Endothelial cell (in vitro differentiated cells): Measurements from ENCODE around the gene ALS2. TPM values are rescaled to one million over a fixed set of nuclear protein-coding genes. Genes with fewer than 3 reads are reported as not detected.
A peak's percentile ranks its signal among the peaks of the same experiment; 100 is the strongest.

Source experiments
- DNase-seq: peaks from one replicate; pipeline ENCODE4 v3.0.0; 2021; ENCODE audit warnings: low spot score
- H3K27ac Mint-ChIP-seq: one replicate; pipeline ENCODE4 v1.8.0; 2021; ENCODE audit warnings: mixed read lengths, inconsistent platforms; ENCODE audit not compliant: unreplicated experiment
- H3K27me3 Mint-ChIP-seq: one replicate; pipeline ENCODE4 v1.8.0; 2021; ENCODE audit warnings: mild to moderate bottlenecking, moderate library complexity, mixed read lengths, inconsistent platforms; ENCODE audit not compliant: unreplicated experiment
- H3K36me3 Mint-ChIP-seq: one replicate; pipeline ENCODE4 v1.8.0; 2021; ENCODE audit warnings: mild to moderate bottlenecking, low read depth, mixed read lengths, inconsistent platforms; ENCODE audit not compliant: unreplicated experiment
- H3K4me1 Mint-ChIP-seq: one replicate; pipeline ENCODE4 v1.8.0; 2021; ENCODE audit warnings: mild to moderate bottlenecking, mixed read lengths, inconsistent platforms; ENCODE audit not compliant: unreplicated experiment
- H3K4me3 Mint-ChIP-seq: one replicate; pipeline ENCODE4 v1.8.0; 2021; ENCODE audit warnings: mild to moderate bottlenecking, mixed read lengths, inconsistent platforms; ENCODE audit not compliant: unreplicated experiment
- H3K9me3 Mint-ChIP-seq: one replicate; pipeline ENCODE4 v1.8.0; 2021; ENCODE audit warnings: mixed read lengths, inconsistent platforms; ENCODE audit not compliant: unreplicated experiment
- CTCF ChIP-seq: fragments of 200-600 bp; sonication (generic); IDR thresholded peaks from one replicate; pipeline ENCODE4 v1.5.0; 2021; ENCODE audit warnings: antibody characterized with exemption; ENCODE audit not compliant: unreplicated experiment
- total RNA-seq: library from RNA; stranded (reverse); fragmentation: NEBNext Ultra II Directional; extraction: Animal tissue kit (Norgen Biotek cat#: 25700); gene quantifications from one replicate; pipeline ENCODE4 v1.2.1, GENCODE V29; 2021; ENCODE audit not compliant: unreplicated experiment

The ALS2 gene
- total RNA-seq, 1 donor from 2014 or later, result 43.1 TPM

- Mint-ChIP-seq H3K27me3 (peaks cover 3% of the 10 kb centered on the region), H3K9me3 (no peaks in the 10 kb centered on the region), H3K4me1 (no peaks in the 10 kb centered on the region), H3K4me3 (no peak overlapping the region), H3K36me3 (no peaks in the 10 kb centered on the region), H3K27ac (no peak overlapping the region)
- TF ChIP-seq CTCF, result no peak
- DNase-seq, result no peak
These were observed 95.6 kb downstream of the ALS2 start for GRCh38 chr2:201685156-201685555.

- peak; percentile 57 for DNase-seq
- H3K9me3 Mint-ChIP-seq, result no peaks in the 10 kb centered on the region
- no peaks in the 10 kb centered on the region for H3K36me3 Mint-ChIP-seq
- H3K27me3 Mint-ChIP-seq, result peaks cover 5% of the 10 kb centered on the region
- no peaks in the 10 kb centered on the region for H3K4me1 Mint-ChIP-seq
- TF ChIP-seq CTCF, result peak; percentile 44
- H3K27ac Mint-ChIP-seq, result no peak overlapping the region
- H3K4me3 Mint-ChIP-seq, result no peak overlapping the region
These were observed 100.0 kb downstream of the ALS2 start for GRCh38 chr2:201680743-201681142.

- DNase-seq, result no peak
- Mint-ChIP-seq H3K36me3 (no peaks in the 10 kb centered on the region), H3K9me3 (no peaks in the 10 kb centered on the region), H3K27me3 (peaks cover 5% of the 10 kb centered on the region), H3K4me3 (no peak overlapping the region), H3K4me1 (no peaks in the 10 kb centered on the region), H3K27ac (no peak overlapping the region)
- TF ChIP-seq CTCF, result no peak
These were observed 102.3 kb downstream of the ALS2 start for GRCh38 chr2:201678401-201678800.

DNA sequence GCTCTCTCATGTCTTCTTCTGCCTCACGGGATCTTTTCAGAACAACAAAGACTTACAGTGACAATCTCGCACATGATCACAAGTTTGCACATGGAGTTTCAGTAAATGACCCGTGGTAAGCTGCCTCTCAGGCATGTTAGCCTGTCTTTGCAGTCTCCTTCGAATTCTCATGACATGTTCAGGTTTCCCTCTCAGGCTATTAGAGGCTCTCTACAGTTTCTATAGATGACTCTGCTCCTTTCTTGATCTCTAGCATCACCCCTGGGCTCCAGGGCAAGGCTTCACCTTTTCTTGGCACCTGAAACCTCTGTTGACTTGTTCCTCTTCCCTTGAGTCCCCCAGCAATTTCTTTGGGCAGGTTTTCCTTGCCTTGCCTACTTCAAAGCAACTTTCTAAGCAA is 105.3 kb downstream of the ALS2 start:
- Mint-ChIP-seq H3K9me3 (no peaks in the 10 kb centered on the region), H3K27me3 (peaks cover 4% of the 10 kb centered on the region), H3K4me3 (no peak overlapping the region), H3K36me3 (no peaks in the 10 kb centered on the region), H3K27ac (no peak overlapping the region), H3K4me1 (no peaks in the 10 kb centered on the region)
- DNase-seq, result no peak
- TF ChIP-seq CTCF, result no peak

- Mint-ChIP-seq H3K4me1 (no peaks in the 10 kb centered on the region), H3K4me3 (no peak overlapping the region), H3K27me3 (peaks cover 4% of the 10 kb centered on the region), H3K36me3 (no peaks in the 10 kb centered on the region), H3K27ac (no peak overlapping the region), H3K9me3 (no peaks in the 10 kb centered on the region)
- no peak for TF ChIP-seq CTCF
- DNase-seq, result no peak
These were observed 105.9 kb downstream of the ALS2 start for GRCh38 chr2:201674794-201675193.
